SU-DHL-6 (cell line): ENCODE measurements around the gene STPG2.

ENCODE experiments used
- CTCF ChIP-seq: fragments of 200-600 bp; sonication (generic); IDR thresholded peaks from one replicate; pipeline ENCODE4 v1.5.1; 2017; ENCODE audit warnings: antibody characterized with exemption, mild to moderate bottlenecking, low read length, moderate library complexity; ENCODE audit not compliant: insufficient read depth, poor library complexity, severe bottlenecking
- EZH2phosphoT487 ChIP-seq: fragments of 200-600 bp; sonication (generic), shearing (Covaris generic); conservative IDR thresholded peaks from 2 replicates; pipeline ENCODE4 v1.6.1; 2018; ENCODE audit warnings: mild to moderate bottlenecking, antibody characterized with exemption, low read length, moderate library complexity, mixed read lengths

- TF ChIP-seq CTCF (no peak), EZH2phosphoT487 (no peak)
These were observed 381.2 kb downstream of the STPG2 start for GRCh38 chr4:97762115-97762512.
